NK-92 treated with Interleukin-12 subunit alpha and Interleukin-12 subunit beta, amount 100 ng/mL, for 24 hours (cell line): ENCODE data around the gene HOXC13.

Experiments used
- DNase-seq: peaks from one replicate; lab custom pipeline; 2025; lab: John Stamatoyannopoulos, UW

HOXC13 gene

GRCh38 chr12:53970451-53970850 is 31.8 kb downstream of the HOXC13 start:
- no peak for DNase-seq

- no peak for DNase-seq
These were observed 32.5 kb downstream of the HOXC13 start for GRCh38 chr12:53971129-53971528.

GRCh38 chr12:53971686-53972085 is 33.1 kb downstream of the HOXC13 start:
- no peak for DNase-seq

DNA sequence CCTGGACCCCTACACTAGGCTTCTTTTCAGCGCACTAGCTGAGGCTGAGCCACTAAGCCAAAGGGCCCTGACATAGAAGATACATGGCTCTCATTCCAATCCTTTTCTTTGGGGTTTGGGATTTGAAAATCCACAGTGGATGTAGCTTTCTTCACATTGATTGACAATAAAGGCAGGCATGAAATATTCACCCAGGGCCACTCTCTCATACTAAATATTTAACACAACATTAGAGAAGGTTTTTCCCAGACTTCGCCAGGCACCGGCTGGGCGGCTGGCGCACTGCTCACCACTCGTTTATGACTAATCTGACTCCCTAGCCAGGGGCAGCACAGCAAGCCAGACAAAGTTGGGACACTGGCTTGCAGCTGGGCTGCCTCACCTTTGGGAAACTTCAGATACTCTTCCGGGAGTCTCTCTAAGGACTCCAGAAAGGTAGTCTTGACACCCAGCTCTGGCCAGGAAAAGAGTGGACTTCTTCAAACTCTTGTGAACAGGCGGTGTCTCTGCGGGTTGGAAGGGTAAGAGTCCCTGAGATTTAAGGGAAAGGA is 33.6 kb downstream of the HOXC13 start:
- DNase-seq: no peak

GRCh38 chr12:53972722-53973235 is 34.1 kb downstream of the HOXC13 start, which contains the start of gene HOXC11:
Gene HOXC11 (plus strand): TSS chr12:53973126. CDS start chr12:53973242, 116 bp downstream.
- DNase-seq: no peak

GRCh38 chr12:53973236-53974042 is 34.8 kb downstream of the HOXC13 start:
- DNase-seq: no peak

GRCh38 chr12:53974084-53975063 is 35.7 kb downstream of the HOXC13 start, which contains the start of gene HOTAIR:
Gene HOTAIR (minus strand): TSS chr12:53974954.
- no peak for DNase-seq

- no peak for DNase-seq
These were observed 36.4 kb downstream of the HOXC13 start for GRCh38 chr12:53975064-53975471.

- no peak for DNase-seq
These were observed 37.0 kb downstream of the HOXC13 start for GRCh38 chr12:53975479-53976152.

DNA sequence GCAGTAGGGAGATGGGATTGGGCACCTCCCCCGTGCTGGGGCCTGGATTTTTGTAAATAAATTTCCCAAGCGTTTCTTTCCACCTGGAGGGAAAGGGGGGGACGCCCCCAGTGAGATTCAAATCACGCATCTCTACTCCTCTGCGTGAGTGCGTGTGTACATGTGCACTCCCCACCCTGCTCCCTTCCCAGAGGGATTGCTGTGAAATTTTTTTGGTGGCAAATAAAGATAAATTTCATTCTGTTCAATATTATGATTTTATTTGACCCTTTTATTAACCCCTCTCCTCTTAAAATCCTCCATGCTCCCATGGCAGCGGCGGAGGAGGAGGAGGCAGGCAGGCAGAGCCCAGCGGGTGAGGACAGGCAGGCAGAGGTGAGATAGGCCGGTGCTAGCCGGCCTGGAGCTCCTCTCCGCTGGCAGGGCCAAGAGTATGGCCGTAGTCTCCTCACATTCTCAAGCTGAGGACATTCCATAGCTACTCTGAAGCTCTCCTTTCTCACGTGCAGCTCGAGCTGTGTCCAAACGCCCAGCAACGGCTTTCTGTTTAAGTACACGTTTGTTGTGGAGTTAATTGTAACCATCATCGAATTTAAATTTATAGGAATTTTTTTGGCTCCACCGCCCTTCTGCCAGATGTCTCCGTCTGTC is 37.7 kb downstream of the HOXC13 start:
- DNase-seq: no peak

DNA sequence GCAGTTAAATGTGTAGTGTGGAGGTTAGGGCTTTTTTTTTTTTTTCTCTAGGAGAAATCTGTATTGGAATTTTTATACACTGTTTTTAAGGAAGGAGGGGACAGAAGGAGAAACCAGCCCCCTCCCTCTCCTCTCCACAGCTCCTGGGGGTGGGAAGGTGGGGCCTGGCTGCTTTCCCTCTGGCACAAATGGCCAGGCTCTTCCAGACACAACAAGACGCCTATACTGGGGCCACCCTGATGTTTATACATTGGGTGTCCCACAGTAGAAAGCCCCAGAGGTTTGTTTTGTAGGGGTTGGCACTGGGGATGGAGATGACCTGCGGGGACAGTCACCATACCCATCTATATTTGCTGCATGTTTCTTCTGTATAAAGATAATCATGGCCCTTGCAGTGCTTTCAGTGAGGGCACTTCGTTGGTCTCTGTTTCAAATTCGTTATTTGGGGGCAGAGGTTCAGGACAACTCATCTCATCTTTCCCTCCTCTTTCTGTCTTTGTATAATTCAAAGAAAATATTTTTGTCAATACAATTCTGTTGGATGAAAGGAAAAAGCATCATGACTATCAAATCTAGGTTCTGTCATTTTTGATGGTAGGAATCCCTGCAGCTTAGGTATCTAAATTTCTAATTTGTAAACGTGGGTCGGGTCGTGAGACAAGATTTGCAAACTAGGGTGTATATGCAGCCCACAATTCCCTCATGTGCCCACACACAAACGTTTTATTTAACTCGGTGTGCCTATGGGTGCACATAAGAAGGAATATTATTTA is 38.4 kb downstream of the HOXC13 start:
- DNase-seq: no peak

DNA sequence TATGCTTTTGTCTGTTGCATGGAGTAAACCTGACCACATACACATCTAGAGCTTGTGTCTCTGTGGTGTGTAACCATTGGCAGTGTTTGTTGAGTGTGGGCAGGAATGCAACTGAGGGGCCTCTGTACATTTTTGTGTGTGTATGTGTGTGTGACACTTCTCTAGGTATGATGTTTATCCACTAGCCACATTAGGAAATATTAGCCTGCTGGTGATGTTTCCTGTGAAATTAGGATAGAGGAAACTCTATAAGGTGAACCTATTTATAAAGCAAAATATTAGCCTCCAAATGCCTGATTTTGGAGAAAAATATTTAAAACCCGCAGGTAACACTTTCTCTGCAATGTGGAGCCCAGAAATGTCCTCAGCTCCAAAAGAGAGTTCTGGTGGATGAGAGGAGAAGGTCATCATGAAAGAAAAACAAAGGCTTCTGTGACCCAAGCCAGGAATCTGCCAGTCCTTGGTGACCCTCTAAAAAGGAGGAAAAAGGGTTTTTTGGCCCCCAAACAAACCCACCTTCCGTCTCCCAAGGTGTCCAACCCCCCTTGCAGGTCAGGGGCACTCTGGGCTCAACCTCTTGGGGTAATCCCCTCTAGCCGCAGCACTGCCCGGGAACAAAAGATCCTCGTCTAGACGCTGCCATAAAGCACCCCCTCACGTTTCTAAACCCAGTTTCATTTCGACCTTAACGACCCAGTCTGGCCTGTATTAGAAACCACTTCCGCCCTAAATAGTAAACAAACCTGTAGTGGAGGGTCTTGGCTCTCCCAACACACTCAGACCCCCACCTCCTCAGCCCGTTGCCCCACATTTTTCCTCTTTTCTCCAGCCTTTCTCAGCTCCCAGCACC is 39.2 kb downstream of the HOXC13 start:
- DNase-seq: no peak

GRCh38 chr12:53978477-53979356 is 40.1 kb downstream of the HOXC13 start:
- DNase-seq: no peak

DNA sequence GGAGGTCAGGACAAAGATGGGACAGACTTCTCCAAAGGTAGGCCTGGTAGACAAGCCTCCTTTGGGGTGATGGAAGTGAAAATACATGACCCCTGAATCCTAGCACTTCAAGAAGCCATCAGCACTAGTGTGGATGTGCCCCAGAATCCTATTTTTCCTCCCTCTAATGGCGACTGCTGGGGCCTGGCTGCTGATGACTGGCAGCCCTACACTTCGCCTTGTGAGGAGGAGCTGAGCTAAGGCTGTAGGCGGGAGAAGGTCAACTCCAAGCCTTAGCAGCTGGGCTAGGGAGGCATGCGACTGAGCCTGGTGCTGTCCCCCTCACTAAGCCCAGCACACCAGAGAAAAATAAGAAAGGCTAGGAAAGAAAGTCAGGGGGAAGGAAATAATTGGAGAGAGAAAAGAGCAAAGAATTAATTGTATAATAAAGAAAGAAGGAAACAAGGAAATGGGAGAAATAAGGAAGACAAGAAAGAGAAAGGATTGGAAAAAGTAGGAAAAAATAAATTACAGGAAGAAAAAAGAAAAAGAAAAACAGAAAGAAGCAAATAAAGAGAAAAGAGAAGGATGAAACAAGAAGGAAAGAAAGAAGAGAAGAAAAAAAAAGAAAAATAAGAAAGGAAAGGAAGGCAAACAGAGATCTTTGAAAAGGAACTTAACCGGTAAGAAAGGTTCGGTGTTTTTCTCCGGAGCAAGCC is 41.6 kb downstream of the HOXC13 start:
- no peak for DNase-seq

DNA sequence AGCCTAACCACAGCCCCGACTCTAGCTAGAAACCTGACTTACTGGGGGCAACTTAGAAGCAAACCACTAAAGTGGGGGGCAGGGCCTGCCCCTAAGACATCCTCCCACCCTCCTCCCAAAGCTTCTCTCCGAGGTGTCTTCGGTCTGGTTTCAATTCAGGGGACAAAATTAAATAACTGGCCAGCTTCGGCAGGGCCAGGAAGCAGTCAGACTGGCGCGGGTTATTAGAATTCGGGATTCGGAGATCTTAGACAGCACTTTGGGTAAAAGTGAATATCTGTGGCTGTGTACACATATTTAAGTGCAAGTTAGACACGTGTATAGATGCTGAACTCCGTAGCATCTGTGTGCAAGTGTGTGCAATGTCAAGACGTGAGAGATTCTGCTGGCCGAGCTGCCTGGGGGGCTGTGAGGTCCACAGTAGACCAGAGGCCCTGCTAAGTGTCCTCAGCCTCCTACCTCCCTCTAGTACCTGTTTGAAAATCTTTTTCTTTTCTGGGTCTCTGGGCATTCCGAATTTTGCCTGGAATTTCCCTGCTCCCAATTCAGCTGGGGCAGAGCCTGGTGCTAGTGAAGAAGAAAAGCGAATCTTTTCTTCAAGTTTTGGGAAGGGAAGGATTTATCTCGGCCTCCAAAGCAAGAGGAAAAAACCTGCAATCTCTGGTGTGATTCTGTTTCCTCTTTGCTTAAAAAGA is 42.3 kb downstream of the HOXC13 start:
- no peak for DNase-seq

DNA sequence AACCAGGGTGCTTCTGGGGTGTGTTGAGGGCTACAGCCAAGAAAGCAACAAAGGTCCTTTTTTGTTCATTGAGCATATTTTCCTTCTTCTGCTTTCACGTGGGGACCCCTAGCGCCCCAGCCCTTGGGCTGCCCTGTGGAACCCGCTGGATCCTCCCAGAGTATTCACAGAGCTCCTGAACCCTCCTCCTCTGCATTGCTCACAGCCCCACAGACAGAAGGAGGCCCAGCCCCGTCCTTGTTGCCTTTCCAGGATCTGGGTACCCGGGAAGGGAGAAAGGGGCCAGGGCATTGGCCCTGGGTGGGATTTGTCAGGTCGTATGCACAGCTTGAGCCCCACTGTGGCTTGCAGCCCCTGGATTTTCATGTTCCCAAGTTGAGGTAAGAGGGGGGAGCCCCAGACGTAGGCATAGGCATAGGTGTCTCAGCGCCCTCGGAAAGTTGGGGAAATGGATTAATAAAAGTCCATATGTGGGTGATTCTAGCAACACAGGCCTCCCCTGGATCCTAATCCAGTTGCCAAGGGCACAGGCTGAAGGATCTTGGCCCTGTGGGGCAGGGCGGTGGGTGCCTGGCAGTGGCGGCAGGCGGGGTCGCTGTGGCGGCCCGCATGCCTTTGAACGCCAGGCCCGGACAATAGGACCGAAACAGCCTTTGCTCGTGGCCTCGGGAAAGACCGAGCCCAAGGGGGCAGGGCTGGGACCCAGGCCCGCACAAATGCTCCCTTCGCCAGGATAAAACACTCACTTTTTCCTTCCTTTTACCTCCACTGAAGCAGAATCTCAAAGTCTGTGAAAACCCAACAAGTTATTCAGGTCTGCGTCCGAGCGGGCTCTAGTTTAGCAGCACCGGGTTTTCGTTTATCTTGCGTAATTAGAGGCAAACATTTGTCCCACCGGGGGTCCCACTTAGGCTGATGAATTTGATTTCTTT is 43.3 kb downstream of the HOXC13 start:
- no peak for DNase-seq
